GM18508 (cell line): ENCODE results near the gene NLE1.
"Not testable (repeated sequence)": the region's sequence is repeated elsewhere in the genome, so short reads cannot be mapped to it uniquely, and the experiment has no call there.

Source experiments
- ATAC-seq: cut with Tn5 transposase; IDR thresholded peaks from one replicate; pipeline ENCODE4 v1.9.1; 2021; ENCODE audit warnings: moderate number of reproducible peaks; ENCODE audit not compliant: insufficient read depth, unreplicated experiment

The NLE1 gene

DNA sequence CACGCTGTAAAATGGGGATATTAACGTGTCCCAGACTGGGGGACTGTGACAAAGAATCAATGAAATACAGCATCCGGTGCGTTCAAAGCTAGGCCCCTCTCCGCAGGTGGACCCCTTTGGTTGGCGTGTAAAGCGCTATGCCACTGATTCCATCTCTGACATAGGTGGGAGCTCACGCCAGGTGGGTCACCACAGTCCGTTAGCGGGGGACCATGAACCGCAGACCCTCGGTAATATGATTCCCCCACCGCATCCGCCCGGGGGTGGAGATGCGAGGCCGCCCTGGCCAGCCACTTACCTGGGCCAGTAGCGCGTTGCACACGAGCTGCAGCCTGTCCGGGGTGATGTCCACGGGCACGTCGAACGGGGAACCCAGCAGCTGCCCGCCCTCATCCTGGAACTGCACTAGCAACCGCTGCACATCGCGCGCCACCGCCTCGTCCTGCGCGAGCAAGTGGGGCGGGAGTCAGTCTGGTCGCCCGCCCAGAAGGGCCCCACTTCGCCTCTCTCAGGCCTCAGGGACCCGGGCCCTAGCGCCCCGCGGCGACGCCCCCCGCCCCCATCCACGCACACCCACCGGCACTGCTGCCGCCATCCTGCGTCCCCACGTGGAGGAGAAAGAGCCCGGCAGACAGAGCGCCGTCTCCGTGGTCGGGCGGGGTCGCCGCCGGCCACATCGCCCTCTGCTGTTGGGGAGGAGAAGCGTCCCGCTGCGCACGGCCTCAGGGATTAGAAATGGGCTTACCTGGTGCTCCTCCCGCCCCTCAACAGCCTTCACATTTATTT lies at the start of gene NLE1:
NLE1 (minus strand) TSS at position 623 of the 786 bp plus-strand sequence; CDS start at position 595, 28 bp downstream.
- no peak for ATAC-seq

DNA sequence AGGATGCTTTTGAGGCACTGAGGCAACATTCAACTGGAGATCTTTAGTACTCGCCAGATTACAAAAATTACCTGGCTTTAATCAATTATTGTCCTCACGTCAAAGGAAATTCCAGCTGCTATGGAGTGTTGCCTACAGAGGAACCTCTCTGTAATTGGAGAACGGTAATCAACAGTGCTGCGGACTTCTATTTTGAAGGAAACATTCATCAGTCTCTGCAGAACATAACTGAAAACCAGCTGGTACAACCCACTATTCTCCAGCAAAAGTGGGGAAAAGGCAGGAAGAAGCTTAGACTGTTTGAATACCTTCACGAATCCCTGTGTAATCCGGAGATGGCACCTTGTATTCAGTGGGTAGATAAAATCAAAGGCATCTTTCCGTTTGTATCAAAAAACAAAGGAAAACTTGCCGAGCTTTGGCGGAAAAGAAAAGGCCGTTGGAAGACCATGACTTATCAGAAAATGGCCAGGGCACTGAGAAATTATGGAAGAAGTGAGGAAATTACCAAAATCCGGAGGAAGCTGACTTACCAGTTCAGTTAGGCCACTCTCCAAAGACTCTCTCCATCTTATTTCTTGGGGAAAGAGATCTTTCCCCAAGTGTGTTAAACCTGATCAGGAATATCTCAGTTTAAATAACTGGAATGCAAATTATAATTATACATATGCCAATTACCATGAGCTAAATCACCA lies 49.0 kb upstream of the NLE1 start:
- no peak for ATAC-seq

DNA sequence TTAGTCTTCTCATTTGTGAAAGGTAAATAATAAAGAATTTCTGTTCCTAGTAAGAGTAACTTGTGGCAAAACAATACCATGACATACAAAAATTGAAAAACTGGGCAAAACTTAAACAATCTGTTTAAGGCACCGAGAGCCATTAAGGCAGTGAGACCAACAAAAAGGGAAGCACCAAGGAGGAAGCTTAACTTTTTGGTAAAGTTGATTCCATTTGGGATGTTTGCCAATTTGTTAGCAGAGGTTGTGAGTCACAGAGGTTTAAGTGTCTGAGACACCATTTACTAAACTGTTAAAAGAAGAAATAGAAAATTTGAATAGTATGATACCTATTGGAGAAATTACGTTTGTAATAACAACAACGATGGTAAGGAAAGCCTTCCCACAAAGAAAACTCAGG lies 47.2 kb upstream of the NLE1 start:
- no peak for ATAC-seq

DNA sequence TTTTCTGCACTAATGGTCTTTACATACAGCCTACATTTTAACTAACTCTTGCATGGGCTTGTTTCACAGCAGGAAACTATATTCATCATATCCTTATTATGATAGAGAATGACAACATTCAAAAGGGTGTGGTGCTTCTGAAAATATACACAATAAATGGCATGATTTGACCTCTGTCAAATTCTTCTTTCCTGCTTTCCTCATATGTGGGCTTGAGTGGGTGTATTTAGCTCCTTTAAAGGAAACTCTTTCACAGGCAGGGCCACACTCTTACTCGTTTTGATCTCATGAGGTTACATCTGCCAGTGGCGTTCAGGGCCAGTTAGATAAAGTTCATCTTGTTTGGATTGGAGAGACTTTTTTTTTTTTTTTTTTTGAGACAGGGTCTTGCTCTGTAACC lies 46.0 kb upstream of the NLE1 start:
- ATAC-seq = no peak

DNA sequence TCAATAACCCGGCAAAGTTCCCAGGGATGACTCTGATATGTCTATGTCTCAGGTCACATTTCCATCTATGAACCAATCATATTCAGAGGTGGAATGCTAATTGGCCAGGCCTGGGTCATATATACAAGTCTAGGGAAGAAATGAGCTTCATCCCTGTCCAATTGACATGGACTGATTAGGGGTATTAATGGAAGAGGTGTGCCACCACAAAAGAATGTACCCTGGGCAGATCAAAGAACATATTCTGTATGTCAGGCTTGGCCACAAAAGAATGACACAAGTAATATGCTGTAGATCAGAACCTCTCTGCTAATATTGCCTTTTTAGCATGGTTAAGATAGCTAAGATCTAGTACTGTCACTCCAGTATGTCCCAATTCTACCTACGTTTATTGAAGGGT lies 45.4 kb upstream of the NLE1 start:
- ATAC-seq = no peak

DNA sequence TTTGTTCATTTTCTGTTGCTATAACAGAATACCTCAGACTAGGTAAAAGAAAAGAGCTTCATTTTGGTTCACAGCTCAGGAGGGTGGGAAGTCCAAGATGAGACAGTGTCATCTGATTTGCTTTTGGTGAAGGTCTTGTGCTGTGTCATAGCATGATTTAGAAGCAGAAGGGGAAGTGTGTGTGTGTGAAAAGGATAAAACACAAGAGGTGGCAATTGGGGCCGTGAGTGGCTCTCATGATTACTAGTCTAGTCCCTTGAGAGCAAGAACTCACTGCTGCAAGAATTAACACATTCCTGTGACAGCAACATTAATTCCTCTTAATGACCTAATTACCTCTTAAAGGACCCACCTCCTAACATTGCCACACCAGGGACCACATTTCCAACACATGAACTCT lies 43.7 kb upstream of the NLE1 start:
- ATAC-seq = no peak

DNA sequence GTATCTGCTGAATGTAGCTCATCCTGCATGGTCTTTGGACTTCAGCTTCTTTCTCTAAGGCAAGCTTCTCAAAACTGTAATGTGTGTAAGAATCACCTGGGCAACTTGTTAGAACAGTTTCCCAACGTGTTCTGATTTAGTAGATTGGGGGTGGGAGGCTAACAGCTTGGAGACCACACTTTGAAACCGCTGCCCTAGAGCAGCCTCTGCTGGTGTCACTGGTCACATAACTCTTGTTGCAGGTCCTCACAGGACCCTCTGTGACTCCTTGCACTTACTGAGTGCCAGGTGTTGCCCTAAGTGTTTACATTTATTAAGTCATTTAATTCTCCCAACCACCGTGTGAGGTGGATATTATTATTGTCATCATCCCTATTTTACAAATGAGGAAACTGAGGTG lies 42.2 kb upstream of the NLE1 start:
- ATAC-seq = no peak

DNA sequence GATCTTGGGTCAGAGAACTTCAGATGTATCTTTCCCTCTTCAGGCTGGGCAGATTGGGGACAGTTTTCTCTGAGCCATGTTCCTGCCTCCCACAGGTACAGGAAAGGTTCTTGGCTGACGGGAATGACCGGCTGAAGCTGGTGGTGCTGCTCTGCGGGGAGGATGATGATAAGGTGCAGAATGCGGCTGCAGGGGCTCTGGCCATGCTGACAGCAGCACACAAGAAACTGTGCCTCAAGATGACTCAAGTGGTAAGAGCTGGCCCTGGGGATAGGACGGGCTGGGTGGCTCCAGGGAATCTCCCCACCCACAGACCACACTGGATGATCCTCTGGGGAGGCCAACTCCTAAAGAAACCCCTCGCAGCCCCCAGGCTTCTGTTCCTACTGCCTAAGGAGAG lies 41.2 kb upstream of the NLE1 start:
- ATAC-seq = no peak

DNA sequence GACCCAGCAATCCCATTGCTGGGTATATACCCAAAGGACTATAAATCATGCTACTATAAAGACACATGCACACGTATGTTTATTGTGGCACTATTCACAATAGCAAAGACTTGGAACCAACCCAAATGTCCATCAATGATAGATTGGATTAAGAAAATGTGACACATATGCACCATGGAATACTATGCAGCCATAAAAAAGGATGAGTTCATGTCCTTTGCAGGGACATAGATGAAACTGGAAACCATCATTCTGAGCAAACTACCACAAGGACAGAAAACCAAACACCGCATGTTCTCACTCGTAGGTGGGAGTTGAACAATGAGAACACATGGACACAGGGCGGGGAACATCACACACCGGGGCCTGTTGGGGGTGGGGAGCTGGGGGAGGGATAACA lies 37.3 kb upstream of the NLE1 start:
- not testable (repeated sequence) for ATAC-seq

DNA sequence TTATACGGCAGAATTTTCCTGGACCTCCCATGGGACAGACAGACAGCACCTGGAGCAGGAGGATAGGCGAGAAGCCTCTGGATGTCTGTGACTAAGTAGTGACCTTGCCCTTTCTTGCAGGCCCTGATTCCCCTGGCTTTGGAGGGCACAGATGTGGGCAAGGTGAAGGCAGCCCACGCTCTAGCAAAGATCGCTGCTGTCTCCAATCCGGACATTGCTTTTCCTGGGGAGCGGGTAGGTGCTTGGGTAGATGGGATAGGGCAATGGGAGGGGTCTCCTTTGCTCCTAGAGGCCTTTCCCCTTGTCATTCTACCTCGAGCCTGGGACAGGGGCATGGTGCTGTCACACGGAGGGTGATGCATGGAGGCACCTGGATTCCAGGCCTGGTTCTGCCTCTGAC lies 34.8 kb upstream of the NLE1 start:
- ATAC-seq = no peak

DNA sequence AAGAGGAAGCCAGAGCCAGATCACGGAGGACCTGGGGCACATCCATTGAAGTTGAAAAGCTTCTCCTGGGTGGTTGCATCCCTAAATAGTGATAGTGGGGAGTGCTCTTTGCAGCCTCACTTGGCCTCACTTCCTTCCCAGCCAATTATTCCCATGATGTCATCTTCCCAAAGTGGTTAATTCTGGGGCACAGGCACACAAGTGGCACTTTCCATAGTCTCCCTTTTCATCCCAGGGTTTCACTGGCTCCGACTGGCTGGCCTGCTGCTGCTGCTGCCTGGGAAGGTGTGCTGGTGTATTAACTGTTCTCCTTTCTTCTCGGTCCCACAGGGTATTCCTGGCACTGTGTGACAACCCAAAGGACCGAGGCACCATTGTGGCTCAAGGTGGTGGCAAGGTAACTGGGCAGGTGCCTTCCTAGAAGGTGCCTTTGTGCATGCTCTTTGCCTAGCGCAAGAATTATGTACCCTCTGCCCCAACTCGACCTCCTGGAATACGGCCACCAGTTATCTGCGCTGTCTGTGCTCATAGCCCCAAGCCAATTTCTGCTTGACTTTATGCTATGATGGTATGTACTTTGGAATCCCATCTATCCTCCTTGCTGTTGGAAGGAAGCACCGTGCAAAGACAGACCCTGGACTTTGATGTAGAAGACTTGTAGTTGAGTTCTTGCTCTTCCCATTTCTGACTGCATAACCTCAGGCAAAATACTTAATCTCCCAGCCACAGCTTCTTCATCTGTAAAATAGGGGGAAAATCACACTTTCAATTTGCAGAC lies 33.7 kb upstream of the NLE1 start:
- no peak for ATAC-seq

DNA sequence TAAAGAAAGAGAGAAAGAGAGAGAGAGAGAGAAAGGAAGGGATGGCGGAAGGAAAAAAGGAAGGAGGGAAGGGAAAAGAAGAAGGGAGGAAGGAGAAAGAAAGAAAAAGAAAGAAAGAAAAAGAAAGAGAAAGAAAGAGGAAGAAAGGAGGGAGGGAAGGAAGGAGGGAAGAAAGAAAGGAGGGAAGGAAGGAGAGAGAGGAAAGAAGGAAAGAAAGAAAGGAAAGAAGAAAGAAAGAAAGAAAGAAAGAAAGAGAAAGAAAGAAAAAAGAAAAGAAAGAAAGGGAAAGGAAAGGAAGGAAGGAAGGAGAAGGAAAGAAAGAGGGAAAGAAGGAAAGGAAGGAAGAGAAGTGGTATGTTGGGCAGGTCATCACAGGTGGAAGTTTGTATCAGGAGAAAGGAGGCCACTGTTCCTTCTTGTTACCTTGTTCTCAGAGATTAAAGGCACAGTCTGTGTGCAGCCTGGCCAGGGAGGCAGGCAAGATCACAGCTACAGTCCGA lies 32.8 kb upstream of the NLE1 start:
- ATAC-seq = no peak

DNA sequence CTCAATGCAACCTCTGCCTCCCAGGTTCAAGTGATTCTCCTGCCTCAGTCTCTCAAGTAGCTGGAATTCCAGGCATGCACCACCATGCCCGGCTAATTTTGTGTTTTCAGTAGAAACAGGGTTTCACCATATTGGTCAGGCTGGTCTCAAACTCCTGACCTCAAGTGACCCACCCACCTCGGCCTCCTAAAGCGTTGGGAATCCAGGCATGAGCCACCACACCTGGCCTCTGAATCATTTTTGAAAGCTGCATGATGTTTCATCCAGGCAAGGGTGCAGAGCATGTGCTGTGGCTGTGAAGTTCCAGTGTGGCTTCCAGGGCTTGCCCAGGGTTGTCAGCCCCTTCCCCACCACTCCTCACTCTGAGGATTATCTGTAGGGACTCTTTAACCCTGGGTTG lies 30.2 kb upstream of the NLE1 start:
- ATAC-seq = not testable (repeated sequence)

DNA sequence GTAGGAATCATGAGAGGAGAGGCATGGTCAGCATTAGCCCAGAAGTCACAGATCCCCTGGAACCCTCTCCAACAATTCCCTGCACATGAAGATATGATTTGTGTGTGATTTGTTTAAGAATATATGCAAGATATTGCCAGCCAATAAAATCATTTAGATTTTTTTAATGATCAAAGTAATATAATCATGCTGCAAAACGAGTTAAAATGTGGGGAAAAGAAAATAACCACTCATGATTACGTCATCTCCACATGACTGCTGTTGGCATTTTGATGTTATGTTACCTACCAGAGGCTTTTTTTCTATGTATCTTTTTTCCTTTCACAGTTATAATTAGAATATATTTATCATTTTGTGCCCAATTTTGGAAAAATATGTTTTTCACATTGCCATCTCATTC lies 29.7 kb upstream of the NLE1 start:
- no peak for ATAC-seq

DNA sequence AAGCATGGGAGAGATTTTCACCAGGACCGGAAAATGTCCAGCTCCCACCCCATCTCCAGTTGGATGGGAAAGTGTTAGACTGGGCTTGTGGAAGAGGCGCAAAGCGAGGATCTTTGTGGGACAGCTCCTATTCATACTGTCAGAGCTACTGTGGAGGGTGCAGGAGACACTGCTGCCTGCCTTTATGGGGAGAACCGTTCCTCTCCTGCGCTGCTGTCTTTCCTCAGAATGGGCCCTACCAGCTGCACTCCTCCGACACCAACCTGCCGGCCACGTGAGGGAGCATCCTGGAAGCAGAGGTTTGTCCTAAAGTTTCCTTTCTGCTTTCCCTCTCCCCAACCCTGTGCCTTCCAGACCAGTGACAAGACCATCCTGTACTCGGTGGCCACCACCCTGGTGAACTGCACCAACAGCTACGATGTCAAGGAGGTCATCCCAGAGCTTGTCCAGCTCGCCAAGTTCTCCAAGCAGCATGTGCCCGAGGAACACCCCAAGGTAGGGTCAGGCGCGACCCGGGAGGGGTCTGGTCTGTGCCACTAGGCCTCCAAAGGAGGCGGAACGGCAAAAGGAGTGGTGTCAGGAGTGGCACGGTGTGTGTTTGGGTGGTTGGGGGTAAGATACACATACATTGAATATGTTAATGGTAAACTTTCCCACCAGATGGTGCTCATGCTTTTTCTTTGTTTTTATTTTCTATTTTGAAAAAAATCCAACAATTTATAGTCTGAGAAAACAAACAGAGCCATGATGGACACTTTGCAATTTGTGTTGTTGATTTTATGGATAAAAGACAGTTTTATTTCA lies 29.1 kb upstream of the NLE1 start:
- no peak for ATAC-seq

DNA sequence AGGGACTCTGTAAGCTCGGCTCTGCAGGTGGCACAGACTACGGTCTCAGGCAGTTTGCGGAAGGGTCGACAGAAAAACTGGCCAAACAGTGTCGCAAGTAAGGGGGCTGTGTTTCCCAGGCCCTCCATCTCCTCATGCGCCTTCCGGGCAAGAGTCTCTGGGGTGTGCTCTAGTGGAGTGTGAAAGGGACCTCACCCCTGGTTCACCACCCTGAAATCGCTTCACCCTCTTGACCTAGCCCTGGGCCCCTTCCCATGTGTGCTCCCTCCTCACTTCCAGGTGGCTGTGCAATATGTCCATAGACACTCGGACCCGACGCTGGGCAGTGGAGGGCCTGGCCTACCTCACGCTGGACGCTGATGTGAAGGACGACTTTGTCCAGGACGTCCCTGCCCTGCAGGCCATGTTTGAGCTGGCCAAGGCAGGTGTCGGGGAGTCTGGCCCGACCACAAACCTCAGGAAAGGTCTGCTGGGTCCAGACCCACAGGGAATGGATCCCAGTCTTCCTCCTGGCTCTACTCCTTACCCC lies 27.8 kb upstream of the NLE1 start:
- ATAC-seq = no peak

DNA sequence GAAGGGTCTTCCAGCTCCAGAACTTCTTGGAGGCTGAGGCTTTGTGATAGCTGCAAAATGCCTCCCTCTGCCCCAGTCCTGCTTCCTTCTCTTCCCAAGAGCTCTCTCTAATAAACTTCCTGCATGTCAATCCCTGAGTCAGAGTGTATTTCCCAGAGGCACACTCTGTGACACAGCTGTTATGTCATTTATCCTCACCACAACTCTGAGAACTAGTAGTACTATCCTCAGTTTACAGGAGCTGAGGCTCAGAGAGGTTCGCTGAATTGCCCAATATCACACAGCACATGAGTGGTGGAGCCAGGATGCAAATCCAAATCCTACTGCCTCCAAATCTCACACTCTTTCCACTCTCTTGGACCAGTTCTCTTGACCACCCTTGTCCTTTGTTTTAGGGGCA lies 25.6 kb upstream of the NLE1 start:
- ATAC-seq = no peak

DNA sequence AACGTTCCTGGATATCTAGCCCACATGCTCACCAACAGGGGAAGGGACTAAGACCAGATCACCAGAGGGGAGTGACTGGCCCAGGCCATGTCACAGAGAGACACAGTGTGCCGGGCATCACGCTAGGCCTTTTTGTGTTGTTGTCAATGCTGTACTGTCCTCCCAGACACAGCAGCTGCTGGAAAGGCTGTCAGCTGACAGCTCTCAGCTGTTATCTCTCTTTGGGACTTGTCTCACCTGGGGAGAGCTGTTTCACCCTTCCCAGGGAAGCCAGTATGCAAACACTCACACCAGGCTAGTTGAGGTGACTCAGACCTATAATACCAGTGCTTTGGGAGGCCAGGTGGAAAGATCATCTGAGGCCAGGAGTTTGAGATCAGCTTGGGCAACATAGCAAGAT lies 24.9 kb upstream of the NLE1 start:
- ATAC-seq = no peak

DNA sequence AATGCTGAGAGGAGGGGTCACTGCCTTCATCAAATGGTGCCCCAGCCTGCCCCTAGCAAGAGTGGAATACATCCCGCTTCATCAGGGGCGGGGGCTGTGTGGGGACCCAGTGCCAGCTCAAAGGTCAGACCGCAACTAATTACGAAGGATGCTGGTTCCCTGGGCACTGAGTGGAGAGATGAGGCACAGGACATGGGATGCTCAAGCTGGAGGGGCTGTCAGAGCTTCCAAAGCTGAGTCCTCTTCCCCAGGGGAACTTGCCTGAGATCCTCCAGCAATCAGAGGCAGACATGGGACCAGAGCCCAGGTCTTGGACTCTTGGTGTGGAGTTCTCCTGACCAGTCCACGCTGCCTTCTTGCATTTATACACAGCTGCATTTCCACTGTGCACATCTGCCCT lies 24.4 kb upstream of the NLE1 start:
- no peak for ATAC-seq

DNA sequence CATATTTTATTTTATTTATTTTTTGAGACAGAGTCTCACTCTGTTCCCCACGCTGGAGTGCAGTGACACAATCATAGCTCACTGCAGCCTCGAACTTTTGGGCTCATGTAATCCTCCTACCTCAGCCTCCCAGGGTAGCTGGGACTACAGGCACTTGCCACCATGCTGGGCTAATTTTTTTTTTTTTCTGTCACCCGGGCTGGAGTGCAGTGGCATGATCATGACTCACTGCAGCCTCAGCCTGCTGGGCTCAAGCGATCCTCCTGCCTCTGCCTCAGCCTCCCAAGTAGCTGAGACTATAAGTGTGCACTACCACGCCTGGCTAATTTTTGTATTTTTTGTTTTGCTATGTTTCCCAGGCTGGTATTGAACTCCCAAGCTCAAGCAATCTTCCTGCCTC lies 22.6 kb upstream of the NLE1 start:
- no peak for ATAC-seq
